ENCODE results near the gene HMOX1. TPM values are rescaled to one million over a fixed set of nuclear protein-coding genes. Genes with fewer than 3 reads are reported as not detected.

The HMOX1 gene
- total and polyA plus RNA-seq, 8 donors, result 2.2 to 106 (median 11.4) TPM; not detected in 1

DNA sequence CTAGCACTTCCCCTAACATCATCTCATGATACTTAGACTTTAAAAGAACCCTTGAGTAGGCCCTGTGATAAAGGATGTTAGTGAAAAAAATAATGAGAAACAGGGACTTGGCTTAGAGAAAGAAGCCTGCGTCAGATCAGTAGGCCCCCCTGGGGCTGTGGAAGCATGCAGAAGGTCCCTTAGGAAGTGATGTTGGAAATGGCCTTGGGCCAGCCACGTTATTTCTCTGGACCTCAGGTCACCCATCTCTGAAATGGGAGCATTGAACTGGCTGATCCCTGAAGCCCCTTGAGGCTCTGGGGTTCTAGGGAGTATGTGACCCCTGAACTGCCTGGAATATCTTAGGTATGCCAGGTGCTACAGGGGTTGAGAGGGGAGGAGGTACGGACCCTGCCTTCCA lies 59.2 kb downstream of the HMOX1 start:
- Histone ChIP-seq H3K27me3 (no peaks in the 10 kb centered on the region), H3K4me3 (no peak overlapping the region), H3K4me1 (no peaks in the 10 kb centered on the region), H3K9me3 (no peaks in the 10 kb centered on the region), H3K27ac (no peak overlapping the region), H3K36me3 (no peaks in the 10 kb centered on the region)
- no peak for TF ChIP-seq EP300 (IDR thresholded peaks at IDR 0.05)
- TF ChIP-seq POLR2A (IDR thresholded peaks at IDR 0.05), result no peak
- TF ChIP-seq POLR2AphosphoS5 (IDR thresholded peaks at IDR 0.05), result no peak
- TF ChIP-seq, protein P1, sequence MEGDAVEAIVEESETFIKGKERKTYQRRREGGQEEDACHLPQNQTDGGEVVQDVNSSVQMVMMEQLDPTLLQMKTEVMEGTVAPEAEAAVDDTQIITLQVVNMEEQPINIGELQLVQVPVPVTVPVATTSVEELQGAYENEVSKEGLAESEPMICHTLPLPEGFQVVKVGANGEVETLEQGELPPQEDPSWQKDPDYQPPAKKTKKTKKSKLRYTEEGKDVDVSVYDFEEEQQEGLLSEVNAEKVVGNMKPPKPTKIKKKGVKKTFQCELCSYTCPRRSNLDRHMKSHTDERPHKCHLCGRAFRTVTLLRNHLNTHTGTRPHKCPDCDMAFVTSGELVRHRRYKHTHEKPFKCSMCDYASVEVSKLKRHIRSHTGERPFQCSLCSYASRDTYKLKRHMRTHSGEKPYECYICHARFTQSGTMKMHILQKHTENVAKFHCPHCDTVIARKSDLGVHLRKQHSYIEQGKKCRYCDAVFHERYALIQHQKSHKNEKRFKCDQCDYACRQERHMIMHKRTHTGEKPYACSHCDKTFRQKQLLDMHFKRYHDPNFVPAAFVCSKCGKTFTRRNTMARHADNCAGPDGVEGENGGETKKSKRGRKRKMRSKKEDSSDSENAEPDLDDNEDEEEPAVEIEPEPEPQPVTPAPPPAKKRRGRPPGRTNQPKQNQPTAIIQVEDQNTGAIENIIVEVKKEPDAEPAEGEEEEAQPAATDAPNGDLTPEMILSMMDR (IDR thresholded peaks at IDR 0.05), result no peak
- no peak for DNase-seq
- intact Hi-C loops (cut with DNase I; ENCODE audit: low total_unique reads), result no loop called here
- WGBS, 5 donors, result 74 to 93% (median 85%) methylated on average over 3 of the region's 3 CpGs

DNA sequence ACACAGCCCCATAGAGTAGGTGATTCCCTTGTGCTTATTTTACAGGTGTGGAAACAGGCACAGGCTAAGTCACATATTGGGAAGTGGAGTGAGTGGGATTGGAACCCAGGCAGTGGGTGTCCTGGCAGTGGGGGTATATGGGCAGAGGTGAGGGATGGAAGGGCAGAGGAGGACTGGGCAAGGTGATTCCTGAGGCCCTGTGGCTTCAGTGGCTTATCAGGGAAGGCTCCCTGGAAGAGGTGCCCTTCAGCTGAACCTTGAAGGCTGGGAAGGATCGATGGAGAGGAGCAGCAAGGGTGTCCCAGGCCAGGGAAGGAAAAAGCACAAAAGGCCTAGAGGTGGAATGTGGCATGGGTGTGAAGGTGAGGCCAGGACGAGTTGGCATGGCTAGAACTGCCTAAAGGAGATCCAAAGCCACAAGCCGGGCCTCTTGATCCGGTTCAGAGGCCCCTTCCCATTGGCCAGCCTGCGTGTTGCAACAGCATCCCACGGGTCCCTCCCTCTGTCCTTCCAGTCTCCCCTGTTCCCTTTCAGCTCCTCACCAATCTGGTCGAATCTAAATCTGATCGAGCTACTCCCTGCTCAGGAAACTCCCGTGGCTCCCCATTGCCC lies 60.7 kb downstream of the HMOX1 start:
- 80 to 92% (median 87%) methylated on average over 8 to 9 of the region's 9 CpGs for WGBS, 5 donors
- no peaks in the 10 kb centered on the region for H3K4me1 ChIP-seq
- DNase-seq, result no peak
- H3K27ac ChIP-seq, result no peak overlapping the region
- no peaks in the 10 kb centered on the region for H3K27me3 ChIP-seq
- intact Hi-C loops (cut with DNase I; ENCODE audit: low total_unique reads), result no loop called here
- no peak overlapping the region for H3K4me3 ChIP-seq
- no peaks in the 10 kb centered on the region for H3K36me3 ChIP-seq
- H3K9me3 ChIP-seq, result no peaks in the 10 kb centered on the region
- TF ChIP-seq EP300 (IDR thresholded peaks at IDR 0.05) (no peak), POLR2AphosphoS5 (IDR thresholded peaks at IDR 0.05) (no peak), POLR2A (IDR thresholded peaks at IDR 0.05) (no peak)
- TF ChIP-seq, protein P1 (IDR thresholded peaks at IDR 0.05), result no peak

DNA sequence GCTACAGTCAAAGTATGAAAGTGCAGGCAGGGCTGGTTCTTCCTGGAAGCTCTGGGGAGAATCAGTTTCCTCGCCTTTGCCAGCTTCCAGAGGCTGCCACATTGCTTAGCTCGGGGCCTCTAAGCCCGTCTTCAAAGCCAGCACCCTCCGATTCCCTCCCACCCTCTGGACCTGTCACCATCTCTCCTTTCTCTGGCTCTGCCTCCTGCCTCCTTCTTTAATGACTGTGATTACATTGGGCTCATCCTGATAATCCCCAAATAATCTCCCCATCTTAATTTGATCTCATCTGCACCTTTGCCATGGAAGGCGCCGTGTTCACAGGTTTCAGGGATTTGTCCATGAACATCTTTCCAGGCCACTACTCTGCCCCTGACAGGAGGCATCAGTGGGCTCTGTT lies 61.6 kb downstream of the HMOX1 start:
- H3K4me1 ChIP-seq, result peaks cover 0 to under 1% (median 0%) of the 10 kb centered on the region in 4 donors
- H3K27ac ChIP-seq, result no peak overlapping the region
- intact Hi-C loops (cut with DNase I; ENCODE audit: low total_unique reads), result no loop called here
- no peaks in the 10 kb centered on the region for H3K27me3 ChIP-seq
- no peaks in the 10 kb centered on the region for H3K36me3 ChIP-seq
- TF ChIP-seq POLR2A (IDR thresholded peaks at IDR 0.05), result no peak
- TF ChIP-seq, protein P1 (IDR thresholded peaks at IDR 0.05), result no peak
- no peak for TF ChIP-seq POLR2AphosphoS5 (IDR thresholded peaks at IDR 0.05)
- TF ChIP-seq EP300 (IDR thresholded peaks at IDR 0.05), result no peak
- DNase-seq, result no peak
- H3K4me3 ChIP-seq, result no peak overlapping the region
- 84 to 91% (median 89%) methylated on average over 6 of the region's 6 CpGs for WGBS, 5 donors
- H3K9me3 ChIP-seq, result no peaks in the 10 kb centered on the region

DNA sequence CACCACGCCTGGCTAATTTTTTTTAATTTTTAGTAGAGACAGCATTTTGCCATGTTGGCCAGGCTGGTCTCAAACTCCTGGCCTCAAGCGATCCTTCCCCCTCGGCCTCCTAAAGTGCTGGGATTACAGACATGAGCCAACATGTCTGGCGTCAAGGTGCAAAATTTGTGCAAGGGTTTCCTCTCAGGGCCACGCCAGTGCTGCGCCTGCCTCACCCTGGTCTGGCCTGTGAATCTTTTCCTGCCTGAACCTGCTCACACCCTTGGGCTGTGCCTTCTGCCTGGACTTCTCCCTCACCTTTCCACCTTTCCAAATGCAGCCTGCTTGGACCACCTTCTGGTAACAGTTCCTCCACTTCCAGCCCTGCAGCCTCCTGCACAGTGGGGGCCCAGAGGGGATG lies 62.4 kb downstream of the HMOX1 start:
- 78 to 92% (median 79%) methylated on average over 6 of the region's 6 CpGs for WGBS, 5 donors
- Histone ChIP-seq H3K9me3 (no peaks in the 10 kb centered on the region), H3K4me3 (no peak overlapping the region), H3K27ac (no peak overlapping the region), H3K4me1 (peaks cover 0 to 7% (median 0%) of the 10 kb centered on the region in 4 donors), H3K27me3 (no peaks in the 10 kb centered on the region), H3K36me3 (no peaks in the 10 kb centered on the region)
- DNase-seq, result no peak
- intact Hi-C loops (cut with DNase I; ENCODE audit: low total_unique reads), result no loop called here
- TF ChIP-seq EP300 (IDR thresholded peaks at IDR 0.05) (no peak), POLR2AphosphoS5 (IDR thresholded peaks at IDR 0.05) (no peak), POLR2A (IDR thresholded peaks at IDR 0.05) (no peak)
- TF ChIP-seq, protein P1 (IDR thresholded peaks at IDR 0.05), result no peak

Small RNA genes within 50 kb of the gene (small RNA-seq; reads per million reads assigned to genes)
- gene MIR3909 (0.30 to 1.3 (median 0.57) reads per million in 4 donors), gene MIR6069 (0 reads per million in 4 donors)

Other genes starting within 250 kb of the HMOX1 start
- gene HMGXB4, start 123.6 kb upstream of the HMOX1 start, total RNA-seq, result 10 to 100 TPM; 13.3 to 31.0 (median 17.9) TPM
- gene HMGXB4, start 123.6 kb upstream of the HMOX1 start, polyA plus RNA-seq, result 1 to 10 TPM; 4.8 to 8.6 (median 5.9) TPM
- gene TOM1, start 81.2 kb upstream of the HMOX1 start, total RNA-seq, result 100 to 1,000 TPM in 1 of 5 donors, 10 to 100 TPM in 4; 17.3 to 150 (median 51.3) TPM
- 10 to 100 TPM; 29.3 to 32.7 (median 30.1) TPM for gene TOM1, start 81.2 kb upstream of the HMOX1 start, polyA plus RNA-seq
- gene MCM5, start 19.0 kb downstream of the HMOX1 start, total RNA-seq, result 10 to 100 TPM; 17.5 to 74.5 (median 25.2) TPM
- gene MCM5, start 19.0 kb downstream of the HMOX1 start, polyA plus RNA-seq, result 10 to 100 TPM; 13.0 to 19.9 (median 16.8) TPM
- 1 to 10 TPM in 1 of 5 donors, under 1 TPM in 4; 0.43 to 3.6 (median 0.58) TPM for gene RASD2, start 159.7 kb downstream of the HMOX1 start, total RNA-seq
- gene RASD2, start 159.7 kb downstream of the HMOX1 start, polyA plus RNA-seq, result 1 to 10 TPM in 1 of 3 donors, under 1 TPM in 2; 0.68 to 2.9 (median 0.76) TPM
- gene MB, start 236.2 kb downstream of the HMOX1 start, total RNA-seq, result 1 to 10 TPM in 1 of 5 donors, under 1 TPM in 1, not detected in 3; 0.87 to 1.3 TPM
- gene MB, start 236.2 kb downstream of the HMOX1 start, polyA plus RNA-seq, result 10 to 100 TPM in 1 of 3 donors, 1 to 10 TPM in 2; 2.2 to 29.5 (median 6.9) TPM